Testis (tissue), 3 donors: ENCODE measurements around the gene C6orf47. TPM values are rescaled to one million over a fixed set of nuclear protein-coding genes. Genes with fewer than 3 reads are reported as not detected.

Source experiments
- DNase-seq: peaks from one replicate; pipeline ENCODE4 v3.0.0-alpha.2; 2019
- H3K27ac ChIP-seq, 2 donors: fragments of 200-600 bp; sonication (generic); one replicate each; pipeline ENCODE4 v1.5.1; 2019
- H3K27me3 ChIP-seq: fragments of 200-600 bp; sonication (generic); one replicate; pipeline ENCODE4 v1.5.1; 2019
- H3K36me3 ChIP-seq: fragments of 200-600 bp; sonication (generic); one replicate; pipeline ENCODE4 v1.5.1; 2017; ENCODE audit warnings: low read depth; ENCODE audit errors: missing control alignments
- H3K4me1 ChIP-seq: fragments of 200-600 bp; sonication (generic); one replicate; pipeline ENCODE4 v1.5.1; 2019
- H3K4me3 ChIP-seq, 2 donors: fragments of 200-600 bp; sonication (generic); one replicate each; pipeline ENCODE4 v1.5.1; 2017 to 2019
- H3K9me3 ChIP-seq: fragments of 200-600 bp; sonication (generic); one replicate; pipeline ENCODE4 v1.5.1; 2017
- CTCF ChIP-seq, 3 experiments: fragments of 450-650 bp in 2 of 3; fragments of 200-600 bp in 1 of 3; sonication (generic) in 1 of 3; IDR thresholded peaks; one replicate each; pipeline ENCODE4 v1.5.1; 2016 to 2019; ENCODE audit warnings: antibody characterized with exemption in 3 of 3, mild to moderate bottlenecking in 2 of 3, moderate library complexity in 1 of 3
- POLR2A ChIP-seq: fragments of 450-650 bp; IDR thresholded peaks from one replicate; pipeline ENCODE4 v1.6.1; 2017; ENCODE audit warnings: antibody characterized with exemption, mild to moderate bottlenecking, moderate library complexity
- WGBS, 2 donors: methylation state at CpG; one replicate each; pipeline ENCODE4 v1.1.5; 2018; 5-methylcytosine and 5-hydroxymethylcytosine counted together
- intact Hi-C: fragments of 100-400 bp; cut with DNase I; formaldehyde crosslinking; loops from one replicate; pipeline ENCODE4 v1.15.1; 2023; ENCODE audit warnings: low total_unique reads
- polyA plus RNA-seq: library from polyadenylated mRNA; stranded (reverse); fragments of 350-450 nt; fragmentation: Illumina TruSeq; extraction: RNeasy Lipid Tissue Mini Kit (QIAGEN cat#74804); gene quantifications from one replicate; pipeline ENCODE4 v1.2.3, GENCODE V29; 2014; ENCODE audit warnings: low read depth, low replicate concordance; ENCODE audit not compliant: insufficient read depth
- total RNA-seq, 2 donors: library from RNA; depleted of rRNA; stranded (reverse); fragments of >200 nt; gene quantifications; one replicate each; pipeline ENCODE4 v1.2.3, GENCODE V29; 2016

C6orf47 gene
- total and polyA plus RNA-seq, 3 donors from 2014 or later: 11.9 to 17.8 (median 13.9) TPM

GRCh38 chr6:31661262-31662123 is 915 bp upstream of the C6orf47 start:
- no peak for DNase-seq
- 68 to 71% methylated on average over 12 of the region's 12 CpGs for WGBS, 2 donors
- Histone ChIP-seq H3K4me3 (no peak overlapping the region), H3K27ac (peak overlapping the region; percentile 59 to 85), H3K4me1 (peaks cover 42% of the 10 kb centered on the region), H3K27me3 (no peaks in the 10 kb centered on the region), H3K36me3 (no peaks in the 10 kb centered on the region), H3K9me3 (no peaks in the 10 kb centered on the region)
- no peak for TF ChIP-seq CTCF (IDR thresholded peaks at IDR 0.05)
- intact Hi-C loops: no loop called here

- WGBS, 2 donors: 31 to 32% methylated on average over 12 of the region's 13 CpGs
- Histone ChIP-seq H3K4me1 (peaks cover 42% of the 10 kb centered on the region), H3K9me3 (no peaks in the 10 kb centered on the region), H3K27ac (peak overlapping the region; percentile 59 to 85), H3K4me3 (peak overlapping the region; percentile 60 to 79), H3K27me3 (no peaks in the 10 kb centered on the region), H3K36me3 (no peaks in the 10 kb centered on the region)
- TF ChIP-seq CTCF (IDR thresholded peaks at IDR 0.05) (no peak), POLR2A (no peak)
- intact Hi-C loops: no loop called here
- DNase-seq: no peak
These were observed 763 bp downstream of the C6orf47 start for GRCh38 chr6:31659649-31660380.

GRCh38 chr6:31658983-31659648 is 1.5 kb downstream of the C6orf47 start:
- intact Hi-C loops: no loop called here
- Histone ChIP-seq H3K27ac (peak overlapping the region in 1 of 2 donors; percentile 85), H3K9me3 (no peaks in the 10 kb centered on the region), H3K27me3 (no peaks in the 10 kb centered on the region), H3K36me3 (no peaks in the 10 kb centered on the region), H3K4me1 (peaks cover 37% of the 10 kb centered on the region), H3K4me3 (peak overlapping the region; percentile 60 to 79)
- 78 to 84% methylated on average over 5 to 13 of the region's 13 CpGs for WGBS, 2 donors
- no peak for DNase-seq
- TF ChIP-seq CTCF (IDR thresholded peaks at IDR 0.05) (no peak), POLR2A (no peak)

- DNase-seq: no peak
- Histone ChIP-seq H3K9me3 (no peaks in the 10 kb centered on the region), H3K36me3 (no peaks in the 10 kb centered on the region), H3K27me3 (no peaks in the 10 kb centered on the region), H3K4me3 (no peak overlapping the region), H3K27ac (no peak overlapping the region), H3K4me1 (peaks cover 34% of the 10 kb centered on the region)
- TF ChIP-seq CTCF (IDR thresholded peaks at IDR 0.05): no peak
- TF ChIP-seq POLR2A: no peak
- 68 to 83% methylated on average over 4 of the region's 4 CpGs for WGBS, 2 donors
- intact Hi-C loops: no loop called here
These were observed 2.4 kb downstream of the C6orf47 start for GRCh38 chr6:31658158-31658688.
